Fibroblast of lung (primary cell): Measurements from ENCODE around the gene ZNF598. TPM values are rescaled to one million over a fixed set of nuclear protein-coding genes. Genes with fewer than 3 reads are reported as not detected.

Experiments
- DNase-seq, 2 donors: peaks; one replicate each; pipeline versions ENCODE4 v3.0.0 to v3.0.0-alpha.2; 2010; ENCODE audit warnings: low read depth in 2 of 2
- H2AFZ ChIP-seq: 2 replicates; pipeline ENCODE4 v1.5.1; 2012; ENCODE audit warnings: low read length, control low read depth, inconsistent platforms
- H3K27ac ChIP-seq: 2 replicates; pipeline ENCODE4 v1.5.1; 2011; ENCODE audit warnings: low read length, control low read depth; ENCODE audit not compliant: insufficient read depth
- H3K27me3 ChIP-seq: 2 replicates; pipeline ENCODE4 v1.5.1; 2011; ENCODE audit warnings: mild to moderate bottlenecking, low read length; ENCODE audit not compliant: control insufficient read depth, insufficient read depth
- H3K36me3 ChIP-seq: 2 replicates; pipeline ENCODE4 v1.5.1; 2011; ENCODE audit warnings: low read length; ENCODE audit not compliant: control insufficient read depth, insufficient read depth
- H3K4me1 ChIP-seq: 2 replicates; pipeline ENCODE4 v1.5.1; 2011; ENCODE audit warnings: low read length; ENCODE audit not compliant: control insufficient read depth, insufficient read depth; ENCODE audit errors: extremely low read depth
- H3K4me2 ChIP-seq: 2 replicates; pipeline ENCODE4 v1.5.1; 2011; ENCODE audit warnings: low read length, control low read depth; ENCODE audit not compliant: insufficient read depth; ENCODE audit errors: extremely low read depth
- H3K4me3 ChIP-seq, 4 experiments: fragments of 200-600 bp in 1 of 4; sonication (generic) in 1 of 4; replicated peaks in 1 of 4; 2 replicates each; pipeline ENCODE4 v1.5.1; 2011 to 2016; ENCODE audit warnings: low read length in 4 of 4, low read depth in 3 of 4, mild to moderate bottlenecking in 3 of 4, control low read depth in 2 of 4, inconsistent platforms in 1 of 4, mixed read lengths in 1 of 4; ENCODE audit not compliant: insufficient read depth in 1 of 4; ENCODE audit errors: control extremely low read depth in 1 of 4
- H3K79me2 ChIP-seq: 2 replicates; pipeline ENCODE4 v1.5.1; 2012; ENCODE audit warnings: mild to moderate bottlenecking, low read length, inconsistent platforms; ENCODE audit not compliant: control insufficient read depth, insufficient read depth
- H3K9ac ChIP-seq: 2 replicates; pipeline ENCODE4 v1.5.1; 2011; ENCODE audit warnings: mild to moderate bottlenecking, low read length, control low read depth; ENCODE audit not compliant: insufficient read depth
- H3K9me3 ChIP-seq: 2 replicates; pipeline ENCODE4 v1.5.1; 2012; ENCODE audit warnings: low read depth, low read length; ENCODE audit not compliant: control insufficient read depth, insufficient read depth
- H4K20me1 ChIP-seq: 2 replicates; pipeline ENCODE4 v1.5.1; 2011; ENCODE audit warnings: low read length; ENCODE audit not compliant: control insufficient read depth, insufficient read depth; ENCODE audit errors: extremely low read depth
- CTCF ChIP-seq, 2 donors: IDR thresholded peaks in 1 of 2; conservative IDR thresholded peaks in 1 of 2; 1 replicate in 1 of 2; 2 replicates in 1 of 2; pipeline ENCODE4 v1.5.1; 2011 to 2012; ENCODE audit warnings: low read length in 2 of 2, control low read depth in 1 of 2, inconsistent platforms in 1 of 2, low read depth in 1 of 2, mild to moderate bottlenecking in 1 of 2
- EZH2 ChIP-seq: IDR thresholded peaks from 2 replicates; pipeline ENCODE4 v1.5.1; 2012; ENCODE audit warnings: low read length, control low read depth, mild to moderate bottlenecking; ENCODE audit errors: missing control alignments
- polyA plus RNA-seq, 2 donors: library from polyadenylated mRNA; depleted of rRNA in 1 of 2; stranded (reverse) in 1 of 2; unstranded in 1 of 2; fragments of >200 nt; gene quantifications; 2 replicates each; pipeline ENCODE4 v1.2.1, GENCODE V29; 2011 to 2012; ENCODE audit warnings: missing spikeins in 1 of 2
- total RNA-seq: library from RNA; depleted of rRNA; stranded (reverse); fragments of >200 nt; gene quantifications from 2 replicates; pipeline ENCODE4 v1.2.1, GENCODE V29; 2014

The ZNF598 gene
- total and polyA plus RNA-seq, 2 donors (not counting 1 experiment from before 2014, with no cell fraction given) = 11.6 to 18.8 TPM

GRCh38 chr16:1980030-1980769, 29.4 kb downstream of the ZNF598 start:
- Histone ChIP-seq H3K27ac (no peak overlapping the region), H4K20me1 (no peaks in the 10 kb centered on the region), H2AFZ (no peak overlapping the region), H3K9ac (no peak overlapping the region), H3K4me1 (peaks cover 6% of the 10 kb centered on the region), H3K27me3 (peaks cover 19% of the 10 kb centered on the region), H3K4me2 (no peak overlapping the region), H3K36me3 (peaks cover 31% of the 10 kb centered on the region), H3K4me3 (no peak overlapping the region), H3K9me3 (no peaks in the 10 kb centered on the region), H3K79me2 (peaks cover 5% of the 10 kb centered on the region)
- DNase-seq = no peak
- TF ChIP-seq EZH2 = peak; percentile 71
- no peak for TF ChIP-seq CTCF (conservative IDR thresholded peaks at IDR 0.05 in 1 of 2, IDR thresholded peaks at IDR 0.05 in 1 of 2; ENCODE audit: low read depth in 1 of 2, low read length in 2 of 2)

GRCh38 chr16:1979271-1980029, 30.2 kb downstream of the ZNF598 start:
- Histone ChIP-seq H2AFZ (no peak overlapping the region), H3K4me3 (no peak overlapping the region), H3K27ac (no peak overlapping the region), H3K4me2 (no peak overlapping the region), H3K4me1 (no peaks in the 10 kb centered on the region), H4K20me1 (no peaks in the 10 kb centered on the region), H3K36me3 (peaks cover 37% of the 10 kb centered on the region), H3K9ac (no peak overlapping the region), H3K27me3 (peaks cover 19% of the 10 kb centered on the region), H3K79me2 (no peaks in the 10 kb centered on the region), H3K9me3 (no peaks in the 10 kb centered on the region)
- TF ChIP-seq CTCF (conservative IDR thresholded peaks at IDR 0.05 in 1 of 2, IDR thresholded peaks at IDR 0.05 in 1 of 2; ENCODE audit: low read depth in 1 of 2, low read length in 2 of 2) = no peak
- TF ChIP-seq EZH2 = no peak
- no peak for DNase-seq

GRCh38 chr16:1978476-1979120, 31.0 kb downstream of the ZNF598 start:
- H3K4me3 ChIP-seq = no peak overlapping the region
- H3K9ac ChIP-seq = no peak overlapping the region
- H3K36me3 ChIP-seq = peaks cover 37% of the 10 kb centered on the region
- H2AFZ ChIP-seq = no peak overlapping the region
- no peak for DNase-seq
- H3K4me2 ChIP-seq = no peak overlapping the region
- no peaks in the 10 kb centered on the region for H4K20me1 ChIP-seq
- H3K27ac ChIP-seq = no peak overlapping the region
- no peaks in the 10 kb centered on the region for H3K9me3 ChIP-seq
- no peaks in the 10 kb centered on the region for H3K4me1 ChIP-seq
- H3K27me3 ChIP-seq = peaks cover 19% of the 10 kb centered on the region
- H3K79me2 ChIP-seq = peaks cover 1% of the 10 kb centered on the region
- TF ChIP-seq EZH2 (no peak), CTCF (conservative IDR thresholded peaks at IDR 0.05 in 1 of 2, IDR thresholded peaks at IDR 0.05 in 1 of 2; ENCODE audit: low read depth in 1 of 2, low read length in 2 of 2) (no peak)
